Measurements from ENCODE around the gene DNAJB5.

Gene DNAJB5

GRCh38 chr9:34983209-34983608, 6.3 kb upstream of the DNAJB5 start:
- no peak for DNase-seq (ENCODE audit: low read depth in 1 of 2, low spot score in 1 of 2)

- no peak for DNase-seq (ENCODE audit: low read depth in 1 of 2, low spot score in 1 of 2)
Measured at GRCh38 chr9:34984049-34984448, 5.5 kb upstream of the DNAJB5 start.

- no peak for DNase-seq (ENCODE audit: low read depth in 1 of 2, low spot score in 1 of 2)
Measured at GRCh38 chr9:34985311-34985899, 4.1 kb upstream of the DNAJB5 start.

GRCh38 chr9:34986540-34987047, 3.0 kb upstream of the DNAJB5 start:
- no peak for DNase-seq (ENCODE audit: low read depth in 1 of 2, low spot score in 1 of 2)

- DNase-seq (ENCODE audit: low read depth in 1 of 2, low spot score in 1 of 2) = no peak
Measured at GRCh38 chr9:34987160-34987901, 2.2 kb upstream of the DNAJB5 start.

- peak in 1 of 2 donors; percentile 19 for DNase-seq (ENCODE audit: low read depth in 1 of 2, low spot score in 1 of 2)
Measured at GRCh38 chr9:34988218-34989002, 1.1 kb upstream of the DNAJB5 start.

- DNase-seq (ENCODE audit: low read depth in 1 of 2, low spot score in 1 of 2) = no peak
Measured at GRCh38 chr9:34989946-34990635, 546 bp downstream of the DNAJB5 start.

GRCh38 chr9:34990908-34991606, 1.5 kb downstream of the DNAJB5 start:
- no peak for DNase-seq (ENCODE audit: low read depth in 1 of 2, low spot score in 1 of 2)

DNA sequence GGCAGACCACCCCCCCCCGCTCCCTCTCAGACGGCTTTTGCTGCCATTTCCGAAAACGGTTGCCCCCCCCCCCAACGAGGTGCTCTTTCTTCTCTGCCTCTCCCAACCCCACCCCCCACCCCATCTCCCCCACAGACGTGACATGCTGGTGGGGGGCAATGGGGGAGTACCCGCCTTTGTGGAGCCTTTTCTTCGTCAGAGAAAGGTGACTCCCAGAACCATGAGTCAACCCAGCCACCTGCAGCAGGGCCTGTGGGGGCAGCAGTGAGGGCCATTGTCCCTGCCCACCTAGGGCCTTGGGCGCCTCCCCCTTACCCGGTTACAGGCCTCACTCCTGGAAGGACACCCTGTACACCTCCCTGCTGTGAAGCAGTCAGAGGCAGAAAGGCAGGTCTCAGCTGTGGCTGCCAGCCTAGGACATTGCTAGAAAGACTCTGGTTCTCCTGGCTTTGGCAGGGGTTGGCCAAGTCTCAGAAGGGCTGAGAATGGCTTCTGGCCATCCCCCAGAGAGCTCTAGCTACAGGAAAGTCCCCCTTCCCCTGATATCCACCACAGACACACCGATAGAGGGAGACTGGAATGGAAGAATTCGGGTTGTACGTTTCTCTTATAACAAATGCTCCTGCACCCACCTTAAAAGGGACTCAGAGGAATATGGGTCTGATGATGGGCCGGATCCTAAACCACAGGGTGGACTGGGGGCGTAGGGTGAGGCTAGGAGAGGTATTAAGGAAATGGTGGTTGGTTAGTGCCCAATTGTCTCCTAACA, 2.2 kb downstream of the DNAJB5 start:
- DNase-seq (ENCODE audit: low read depth in 1 of 2, low spot score in 1 of 2) = no peak

- peak in 1 of 2 donors; percentile 44 for DNase-seq (ENCODE audit: low read depth in 1 of 2, low spot score in 1 of 2)
Measured at GRCh38 chr9:34992376-34992951, 2.9 kb downstream of the DNAJB5 start.

DNA sequence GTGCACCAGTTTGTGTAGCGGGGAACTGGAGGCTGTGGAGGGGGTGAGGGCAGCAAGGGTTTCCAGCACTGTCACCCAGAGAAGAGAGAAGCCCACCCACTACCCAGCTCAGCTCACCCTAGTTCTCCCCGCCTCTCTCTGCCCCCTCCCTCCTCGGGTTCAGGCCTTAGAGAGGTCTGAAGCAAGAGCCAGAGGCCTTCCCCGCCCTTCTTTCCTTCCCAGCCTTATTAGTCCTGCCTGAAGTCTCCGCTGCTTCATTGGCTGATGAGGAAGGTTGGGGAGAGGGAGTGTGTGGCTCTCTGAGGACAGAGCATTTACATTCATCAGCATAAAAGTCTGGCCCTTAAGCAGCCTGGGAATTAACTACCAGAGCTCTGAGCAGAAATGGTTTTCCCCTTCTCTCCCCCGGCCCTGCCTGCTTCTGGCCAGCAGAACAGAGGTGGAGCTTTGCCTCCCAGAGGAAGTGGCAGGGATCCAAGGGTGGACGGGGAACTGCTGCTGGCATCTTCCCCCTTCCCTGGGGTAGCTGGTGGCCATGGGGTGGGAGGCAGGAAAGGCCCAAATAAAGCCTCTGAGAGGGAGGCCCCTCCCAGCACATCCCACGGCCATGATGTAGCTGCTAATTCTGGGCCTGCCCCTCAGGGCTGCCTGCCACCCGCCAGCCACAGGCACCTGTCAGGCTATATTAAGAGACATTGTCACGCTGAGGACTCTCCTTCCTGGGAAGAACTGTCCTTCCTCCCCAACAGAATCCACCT, 4.1 kb downstream of the DNAJB5 start:
- no peak for DNase-seq (ENCODE audit: low read depth in 1 of 2, low spot score in 1 of 2)

GRCh38 chr9:34994260-34994899, 4.8 kb downstream of the DNAJB5 start:
- no peak for DNase-seq (ENCODE audit: low read depth in 1 of 2, low spot score in 1 of 2)

DNA sequence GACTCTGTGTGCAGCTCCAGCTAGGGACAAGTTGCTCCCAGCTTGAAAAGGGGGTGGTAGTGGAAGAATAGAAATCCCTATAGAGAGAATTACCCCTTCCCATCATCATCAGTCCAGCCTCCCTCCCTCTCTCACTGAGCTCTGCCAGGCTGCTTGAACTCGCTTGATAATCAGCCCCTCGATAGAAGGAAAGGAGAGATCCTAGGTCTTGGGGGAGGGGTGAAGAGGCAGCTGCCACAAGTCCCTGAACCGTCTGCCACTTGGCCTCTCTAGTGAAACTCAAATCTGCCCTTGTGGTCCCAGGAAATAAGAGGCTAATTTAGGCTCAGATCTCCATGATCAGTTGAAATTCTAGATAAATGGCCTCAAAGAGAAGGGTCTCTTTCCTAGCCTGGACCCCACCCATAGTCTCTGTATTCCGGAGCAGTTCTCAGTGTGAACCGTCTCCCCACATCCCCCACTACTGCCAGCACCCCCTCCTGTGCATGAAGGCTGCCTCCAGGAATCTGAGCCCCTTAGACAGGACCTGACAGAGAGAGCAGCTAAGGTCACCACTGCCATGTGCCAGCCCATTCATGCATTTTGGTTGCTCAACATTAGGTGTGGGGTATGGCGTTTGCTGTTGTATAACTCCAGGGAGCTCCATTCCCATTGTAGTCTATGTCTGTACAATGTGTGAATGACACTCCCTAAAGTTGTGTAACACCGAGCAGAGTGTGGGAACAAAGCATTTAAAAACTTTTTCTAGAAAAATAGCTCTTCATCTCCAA, 5.5 kb downstream of the DNAJB5 start:
- no peak for DNase-seq (ENCODE audit: low read depth in 1 of 2, low spot score in 1 of 2)

- DNase-seq (ENCODE audit: low read depth in 1 of 2, low spot score in 1 of 2) = no peak
Measured at GRCh38 chr9:34995670-34996060, 6.1 kb downstream of the DNAJB5 start.

DNA sequence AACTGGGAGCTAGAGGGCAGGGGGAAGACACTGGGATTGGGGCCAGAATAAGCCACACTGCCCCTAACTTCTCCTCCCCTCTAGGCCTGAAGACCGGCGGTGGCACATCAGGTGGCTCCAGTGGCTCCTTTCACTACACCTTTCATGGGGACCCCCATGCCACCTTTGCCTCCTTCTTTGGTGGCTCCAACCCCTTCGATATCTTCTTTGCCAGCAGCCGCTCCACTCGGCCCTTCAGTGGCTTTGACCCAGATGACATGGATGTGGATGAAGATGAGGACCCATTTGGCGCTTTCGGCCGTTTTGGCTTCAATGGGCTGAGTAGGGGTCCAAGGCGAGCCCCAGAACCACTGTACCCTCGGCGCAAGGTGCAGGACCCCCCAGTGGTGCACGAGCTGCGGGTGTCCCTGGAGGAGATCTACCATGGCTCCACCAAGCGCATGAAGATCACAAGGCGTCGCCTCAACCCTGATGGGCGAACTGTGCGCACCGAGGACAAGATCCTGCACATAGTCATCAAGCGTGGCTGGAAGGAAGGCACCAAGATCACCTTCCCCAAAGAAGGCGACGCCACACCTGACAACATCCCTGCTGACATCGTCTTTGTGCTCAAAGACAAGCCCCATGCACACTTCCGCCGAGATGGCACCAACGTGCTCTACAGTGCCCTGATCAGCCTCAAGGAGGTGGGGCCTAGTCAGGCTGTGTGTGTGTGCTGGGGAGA, 6.8 kb downstream of the DNAJB5 start:
- DNase-seq (ENCODE audit: low read depth in 1 of 2, low spot score in 1 of 2) = no peak

DNA sequence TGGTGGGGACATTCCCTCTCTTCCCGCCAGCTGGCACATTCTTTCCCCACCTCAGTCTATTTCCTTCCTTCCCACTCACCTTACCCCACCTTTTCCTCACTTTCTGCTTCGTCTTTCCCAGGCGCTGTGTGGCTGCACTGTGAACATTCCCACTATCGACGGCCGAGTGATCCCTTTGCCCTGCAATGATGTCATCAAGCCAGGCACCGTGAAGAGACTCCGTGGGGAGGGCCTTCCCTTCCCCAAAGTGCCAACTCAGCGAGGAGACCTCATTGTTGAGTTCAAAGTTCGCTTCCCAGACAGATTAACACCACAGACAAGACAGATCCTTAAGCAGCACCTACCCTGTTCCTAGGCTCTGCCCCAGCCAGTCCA, 7.3 kb downstream of the DNAJB5 start:
- no peak for DNase-seq (ENCODE audit: low read depth in 1 of 2, low spot score in 1 of 2)

GRCh38 chr9:34997379-34997781, 7.8 kb downstream of the DNAJB5 start:
- DNase-seq (ENCODE audit: low read depth in 1 of 2, low spot score in 1 of 2) = no peak

Data from stimulated activated CD4-positive, alpha-beta T cell treated with anti-CD3 and anti-CD28 coated beads, Interleukin-15, amount 100 ng/mL, for 1 hour (primary cell).